Inflammatory macrophage treated with lipopolysaccharide for 4 hours (primary cell): ENCODE data around the gene TNFRSF8.
"Not testable (repeated sequence)": the region's sequence is repeated elsewhere in the genome, so short reads cannot be mapped to it uniquely, and the experiment has no call there.

ENCODE experiments used
- DNase-seq: peaks from one replicate; pipeline ENCODE4 v3.0.0-alpha.2; 2020

The TNFRSF8 gene

GRCh38 chr1:12088607-12089006, 25.5 kb downstream of the TNFRSF8 start:
- no peak for DNase-seq

- DNase-seq: no peak
Observed at GRCh38 chr1:12090326-12090725, 27.2 kb downstream of the TNFRSF8 start.

GRCh38 chr1:12091191-12091590, 28.1 kb downstream of the TNFRSF8 start:
- DNase-seq: no peak

DNA sequence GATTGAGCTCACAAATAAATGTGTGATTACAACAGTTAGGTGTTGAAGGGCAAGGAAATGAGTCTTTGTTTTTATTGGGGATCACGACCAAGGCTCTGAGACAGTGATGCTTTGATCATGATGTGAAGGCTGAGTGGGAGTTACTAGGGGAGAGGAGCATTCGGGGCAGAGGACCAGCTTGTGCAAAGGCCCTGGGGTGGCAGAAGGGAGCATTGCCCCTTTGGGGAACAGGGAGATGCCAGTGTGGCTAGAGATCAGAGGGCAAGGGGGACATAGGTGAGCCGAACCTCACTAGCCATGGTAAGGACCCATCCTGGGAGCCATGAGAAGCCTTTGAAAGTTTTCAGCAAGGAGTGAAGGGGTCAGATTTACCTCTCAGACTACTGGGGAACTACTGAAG, 31.1 kb downstream of the TNFRSF8 start:
- no peak for DNase-seq

DNA sequence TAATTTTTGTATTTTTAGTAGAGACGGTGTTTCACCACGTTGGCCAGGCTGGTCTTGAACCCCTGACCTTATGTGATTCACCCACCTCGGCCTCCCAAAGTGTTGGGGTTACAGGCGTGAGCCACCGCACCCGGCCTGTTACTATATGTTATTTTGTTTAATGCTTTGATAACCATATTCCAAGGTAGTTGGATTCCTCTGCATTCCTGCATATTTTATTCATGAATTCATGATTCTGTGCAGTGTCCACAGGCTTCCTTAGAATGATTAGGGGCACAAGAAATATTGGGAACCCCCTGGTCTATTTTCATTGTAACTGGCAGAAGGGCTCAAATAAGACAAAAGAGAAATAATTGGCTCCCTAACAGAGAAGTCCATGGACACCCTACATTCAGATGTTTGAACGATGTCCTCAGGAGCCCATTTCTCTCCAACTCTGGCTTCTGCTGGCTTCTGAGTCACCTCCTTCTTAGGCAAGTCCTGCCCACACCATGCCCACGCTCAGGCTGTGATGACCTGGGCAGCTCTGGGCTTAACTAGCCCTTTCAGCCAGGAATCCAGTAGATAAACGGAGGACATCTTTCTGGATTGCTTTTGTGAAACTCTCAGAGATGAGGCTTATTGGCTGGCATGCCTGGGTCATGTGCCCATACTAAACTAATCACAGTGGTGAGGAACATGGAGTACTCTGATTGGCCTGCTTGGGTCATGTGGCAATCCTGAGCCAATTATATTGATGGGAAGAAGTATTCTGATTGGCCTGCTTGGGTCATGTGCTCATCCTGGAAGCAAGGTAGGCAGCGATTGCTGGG, 32.6 kb downstream of the TNFRSF8 start:
- peak; percentile 79 for DNase-seq

DNA sequence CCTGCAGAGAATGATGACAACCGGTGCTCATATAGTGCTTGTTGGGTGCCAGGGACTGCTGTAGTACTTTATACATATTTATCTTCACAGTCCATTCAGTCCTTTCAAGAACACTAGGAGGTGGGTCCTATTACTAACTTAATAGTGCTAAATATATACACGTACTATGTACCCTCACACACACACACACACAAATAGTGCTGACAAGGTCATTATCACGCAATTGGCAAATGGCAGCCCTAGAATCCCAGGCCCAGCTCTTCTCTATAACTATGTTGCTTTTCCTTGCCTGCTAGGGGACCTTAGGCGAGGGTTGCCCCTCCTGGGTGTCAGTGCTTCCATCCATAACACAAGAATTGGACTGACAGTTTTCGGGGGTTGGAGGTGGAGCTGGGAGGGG, 33.5 kb downstream of the TNFRSF8 start:
- DNase-seq: no peak

DNA sequence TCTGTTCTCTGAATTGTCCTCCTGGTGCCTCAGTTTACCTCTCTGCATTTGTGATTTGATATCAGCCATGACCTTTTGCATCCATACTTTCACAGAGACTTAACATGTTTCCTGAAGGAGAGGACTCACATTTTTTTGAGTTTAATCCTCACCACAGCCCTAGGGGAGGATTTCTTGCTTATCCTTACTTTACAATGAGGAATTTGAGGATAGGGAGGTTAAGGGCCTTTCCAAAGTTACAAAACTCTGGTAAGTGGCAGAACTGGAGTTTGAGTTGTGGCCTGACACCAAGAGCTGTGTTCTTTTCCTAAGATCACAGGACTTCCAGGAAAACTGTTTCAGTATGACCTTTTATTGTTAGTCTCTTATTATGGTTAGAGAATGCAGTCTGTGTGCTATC, 34.2 kb downstream of the TNFRSF8 start:
- no peak for DNase-seq

DNA sequence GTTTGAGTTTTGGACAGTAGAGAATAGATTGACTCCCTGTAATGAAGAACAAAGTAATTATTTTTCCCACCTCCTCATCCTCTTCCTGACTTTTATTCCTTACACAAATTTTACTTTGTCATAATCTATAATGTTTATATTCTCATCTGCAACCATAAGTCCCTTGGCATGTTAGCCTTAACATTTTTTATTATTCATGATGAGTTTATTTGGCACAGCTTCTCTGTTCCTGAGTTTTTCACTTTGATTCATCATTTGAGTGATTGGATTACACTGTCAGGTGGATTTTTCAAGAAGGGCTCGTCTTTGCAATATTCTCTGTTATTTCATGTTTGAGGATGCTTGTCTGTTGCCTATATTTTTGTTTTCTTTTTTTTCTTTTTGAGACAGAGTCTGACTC, 35.7 kb downstream of the TNFRSF8 start:
- no peak for DNase-seq

DNA sequence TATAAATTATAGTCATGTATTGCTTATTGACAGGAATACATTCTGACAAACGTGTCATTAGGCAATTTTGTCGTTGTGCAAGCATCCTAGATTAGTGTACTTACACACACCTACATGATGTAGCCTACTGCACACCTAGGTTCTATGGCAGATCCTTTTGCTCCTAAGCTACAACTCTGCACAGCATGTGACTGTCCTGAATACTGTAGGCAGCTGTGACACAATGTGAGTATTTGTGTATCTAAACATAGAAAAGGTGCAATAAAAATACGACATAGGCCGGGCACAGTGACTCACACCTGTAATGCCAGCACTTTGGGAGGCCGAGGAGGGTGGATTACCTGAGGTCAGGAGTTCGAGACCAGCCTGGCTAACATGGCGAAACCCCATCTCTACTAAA, 36.5 kb downstream of the TNFRSF8 start:
- DNase-seq: no peak

- no peak for DNase-seq
Observed at GRCh38 chr1:12100071-12100470, 37.0 kb downstream of the TNFRSF8 start.

DNA sequence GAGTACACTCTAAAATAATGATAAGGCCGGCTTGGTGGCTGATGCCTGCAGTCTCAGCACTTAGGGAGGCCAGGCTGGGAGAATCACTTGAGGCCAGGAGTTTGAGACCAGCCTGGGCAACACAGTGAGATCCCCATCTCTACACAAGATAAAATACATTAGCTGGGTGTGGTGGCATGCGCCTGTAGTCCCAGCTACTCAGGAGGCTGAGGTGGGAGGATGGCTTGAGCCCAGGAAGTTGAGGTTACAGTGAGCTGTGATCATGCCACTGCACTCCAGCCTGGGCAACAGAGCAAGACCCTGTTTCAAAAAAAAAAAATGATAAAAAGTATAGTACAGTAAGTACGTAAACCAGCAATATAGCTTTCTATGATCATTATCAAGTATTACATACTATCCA, 38.0 kb downstream of the TNFRSF8 start:
- not testable (repeated sequence) for DNase-seq

DNA sequence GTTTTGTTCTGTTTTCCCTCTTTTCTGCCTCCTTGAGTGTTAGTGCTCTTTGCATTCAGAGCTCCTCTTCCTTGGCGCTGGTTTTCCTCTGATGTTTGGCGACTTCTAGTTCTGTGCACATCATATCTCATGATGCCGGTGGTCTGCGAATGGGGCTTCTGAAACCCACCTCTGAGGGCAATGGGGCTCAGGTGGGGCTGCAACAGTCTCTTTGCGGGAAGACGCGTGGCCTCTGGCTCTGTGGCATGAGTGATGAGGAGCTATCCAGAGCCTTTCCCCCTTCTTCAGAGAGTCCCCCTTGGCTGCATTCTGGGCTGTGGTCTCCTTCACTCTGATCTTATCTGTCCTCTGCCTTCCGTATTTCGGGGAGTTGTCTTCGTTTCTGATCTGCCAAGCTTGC, 39.0 kb downstream of the TNFRSF8 start:
- DNase-seq: no peak

DNA sequence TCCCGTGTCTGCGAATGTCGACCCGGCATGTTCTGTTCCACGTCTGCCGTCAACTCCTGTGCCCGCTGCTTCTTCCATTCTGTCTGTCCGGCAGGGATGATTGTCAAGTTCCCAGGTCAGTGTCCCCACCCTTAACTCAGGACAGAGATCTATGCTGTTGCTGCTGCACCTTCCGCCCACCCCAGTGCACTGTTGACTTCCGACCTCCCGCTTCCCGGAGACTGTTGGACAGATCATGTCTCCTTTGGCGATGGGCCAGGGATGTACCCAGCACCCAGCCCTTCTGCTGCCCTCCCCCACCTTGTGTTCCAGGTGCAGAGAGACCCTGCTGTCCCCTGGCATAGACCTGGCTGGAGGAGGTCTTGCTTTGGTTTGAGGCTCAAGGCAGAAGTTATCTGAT, 41.3 kb downstream of the TNFRSF8 start:
- DNase-seq: no peak

DNA sequence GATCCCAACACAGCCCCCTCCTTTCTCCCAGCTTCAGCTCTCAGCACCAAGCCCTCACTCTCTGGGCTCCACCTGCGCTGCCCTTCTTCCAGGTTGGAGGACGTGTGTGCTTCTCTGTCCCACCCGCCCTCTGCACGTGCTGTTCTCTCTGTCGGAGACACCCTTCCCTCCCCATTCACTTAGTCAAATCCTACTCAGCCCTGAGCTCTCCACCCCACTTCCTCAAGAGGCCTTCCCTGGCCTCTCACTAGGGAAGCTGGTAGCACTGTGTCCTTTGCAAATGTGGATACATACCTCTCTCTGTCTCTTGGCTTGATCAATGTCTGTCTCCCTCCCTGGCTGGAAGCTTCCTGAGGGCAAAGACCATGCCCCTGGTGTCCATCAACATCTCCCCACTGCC, 43.0 kb downstream of the TNFRSF8 start:
- no peak for DNase-seq

- DNase-seq: not testable (repeated sequence)
Observed at GRCh38 chr1:12106861-12107260, 43.8 kb downstream of the TNFRSF8 start.

DNA sequence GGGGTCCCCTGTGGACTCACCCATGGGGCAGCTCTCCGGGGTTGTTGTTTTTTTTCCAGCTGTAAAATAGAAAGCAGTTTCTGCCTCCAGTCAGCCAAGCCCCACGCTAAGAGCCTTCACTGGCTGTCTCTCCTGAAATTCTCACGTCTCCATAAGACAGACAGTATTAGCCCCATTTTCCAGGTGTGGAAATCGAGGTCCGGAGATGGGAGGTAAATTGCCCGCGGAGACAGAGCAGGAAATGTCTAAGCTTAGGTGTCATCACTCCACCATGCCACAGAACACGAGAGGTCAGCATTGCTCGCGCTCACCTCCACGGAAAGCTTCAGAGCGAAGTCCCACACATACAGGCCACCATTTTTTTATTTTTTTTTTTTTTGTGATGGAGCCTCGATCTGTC, 44.6 kb downstream of the TNFRSF8 start:
- no peak for DNase-seq

DNA sequence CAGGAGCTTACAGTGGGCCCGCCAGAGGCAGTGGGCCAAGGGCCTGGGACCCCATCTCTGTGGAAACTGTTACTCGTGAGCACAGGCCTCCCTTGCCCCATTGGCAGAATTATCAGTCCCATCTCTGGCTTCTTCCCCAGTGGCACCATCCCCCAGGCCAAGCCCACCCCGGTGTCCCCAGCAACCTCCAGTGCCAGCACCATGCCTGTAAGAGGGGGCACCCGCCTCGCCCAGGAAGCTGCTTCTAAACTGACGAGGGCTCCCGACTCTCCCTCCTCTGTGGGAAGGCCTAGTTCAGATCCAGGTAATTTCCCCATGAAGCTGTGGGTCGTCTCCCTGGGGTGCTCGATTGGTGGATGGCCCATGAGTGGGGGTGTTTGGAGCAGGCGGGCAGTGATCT, 46.8 kb downstream of the TNFRSF8 start:
- DNase-seq: no peak

DNA sequence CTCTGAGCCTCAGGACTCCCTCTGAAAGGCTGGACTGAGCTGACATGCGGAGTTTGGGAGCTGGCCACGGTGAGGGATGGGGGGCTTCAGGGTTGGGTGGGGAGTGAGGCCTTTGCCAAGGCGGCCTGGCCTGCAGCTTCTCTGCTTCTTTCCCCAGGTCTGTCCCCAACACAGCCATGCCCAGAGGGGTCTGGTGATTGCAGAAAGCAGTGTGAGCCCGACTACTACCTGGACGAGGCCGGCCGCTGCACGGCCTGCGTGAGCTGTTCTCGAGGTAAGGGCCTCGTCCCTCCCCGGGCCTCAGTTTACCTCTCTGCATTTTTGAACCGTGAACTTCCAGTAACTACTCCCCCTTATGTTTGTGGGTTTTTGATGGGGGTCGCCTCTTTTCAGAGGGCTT, 48.6 kb downstream of the TNFRSF8 start:
- no peak for DNase-seq

GRCh38 chr1:12112711-12113161, 49.6 kb downstream of the TNFRSF8 start:
- no peak for DNase-seq

DNA sequence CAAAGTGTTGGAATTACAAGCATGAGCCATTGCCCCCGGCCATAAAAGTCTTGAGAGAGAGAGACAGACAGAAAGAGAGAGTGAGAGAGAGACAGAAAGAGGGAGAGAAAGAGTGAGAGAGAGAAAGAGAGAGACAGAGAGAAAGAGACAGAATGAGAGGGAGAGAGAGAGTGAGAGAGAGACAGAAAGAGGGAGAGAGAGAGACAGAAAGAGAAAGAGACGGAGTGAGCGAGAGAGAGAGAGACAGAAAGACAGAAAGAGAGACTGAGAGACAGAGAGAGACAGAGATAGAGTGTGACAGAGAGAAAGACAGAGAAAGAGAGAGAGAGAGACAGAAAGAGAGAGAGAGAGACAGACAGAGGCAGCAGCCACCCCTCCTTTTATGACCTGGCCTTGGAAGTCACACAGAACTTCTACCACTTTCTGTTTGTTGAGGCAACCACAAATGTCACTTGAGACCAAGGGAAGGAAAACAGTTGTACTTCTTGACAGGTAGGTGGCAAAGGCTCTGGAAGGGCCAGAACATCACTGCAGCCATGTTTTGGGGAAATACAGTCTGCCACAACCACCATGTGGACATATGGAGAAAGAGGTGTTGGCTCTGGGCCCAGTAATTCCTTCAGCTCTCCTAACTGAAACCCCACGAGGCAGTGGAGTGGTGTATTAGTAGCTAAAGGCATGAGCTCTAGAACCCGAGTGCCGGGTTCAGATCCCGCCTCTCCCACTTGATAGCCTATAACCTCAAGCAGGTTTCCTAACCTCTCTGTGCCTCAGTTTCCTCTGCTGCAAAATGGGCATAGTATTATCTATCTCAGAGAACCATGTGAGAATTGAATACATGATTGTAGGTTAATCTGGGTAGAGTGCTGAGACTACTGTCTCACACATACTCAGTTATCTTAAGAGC, 50.6 kb downstream of the TNFRSF8 start:
- peak; percentile 18 for DNase-seq

GRCh38 chr1:12114340-12114683, 51.2 kb downstream of the TNFRSF8 start:
- DNase-seq: no peak

GRCh38 chr1:12114916-12115315, 51.8 kb downstream of the TNFRSF8 start:
- no peak for DNase-seq

DNA sequence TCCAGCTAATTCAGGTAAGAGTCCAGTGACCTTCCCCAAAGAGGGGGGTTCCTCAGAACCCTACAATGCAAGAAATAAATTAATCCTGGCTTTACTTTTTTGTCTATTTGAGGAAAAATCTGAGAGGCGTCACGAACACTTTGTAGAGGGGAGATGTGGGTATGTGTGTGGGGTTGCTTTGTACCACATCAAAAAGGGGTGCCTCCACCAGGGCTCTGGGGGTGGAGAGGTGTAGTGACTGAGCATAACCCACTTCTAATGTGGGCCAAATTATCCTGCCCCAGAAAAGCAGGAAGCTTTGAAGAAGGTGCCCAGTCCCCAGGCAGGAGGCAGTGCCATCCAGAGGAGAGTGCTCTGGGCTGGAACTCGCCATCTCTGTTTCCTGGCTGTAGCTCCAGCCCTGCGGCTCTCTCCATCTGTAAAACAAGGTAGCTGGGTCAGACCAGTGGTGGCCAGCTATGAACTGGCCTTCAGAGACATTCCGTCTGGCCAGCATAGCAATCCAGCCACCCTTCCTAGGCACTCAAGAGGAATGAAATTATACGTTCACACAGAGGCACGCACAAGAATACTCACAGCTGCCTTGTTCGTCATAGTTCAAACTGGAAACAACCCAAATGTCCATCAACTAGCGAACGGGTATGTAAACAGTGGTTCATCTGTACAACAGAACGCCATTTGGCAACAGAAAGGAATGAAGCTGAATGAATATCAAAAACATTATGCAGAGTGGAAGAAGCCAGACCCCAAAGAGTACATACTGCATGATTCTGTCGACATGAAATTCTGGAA, 58.3 kb downstream of the TNFRSF8 start:
- no peak for DNase-seq
